SJCRH30 (cell line): ENCODE measurements around the gene ICAM3. TPM values are rescaled to one million over a fixed set of nuclear protein-coding genes. Genes with fewer than 3 reads are reported as not detected.

Experiments
- DNase-seq, 2 experiments: peaks; one replicate each; pipeline ENCODE4 v3.0.0-alpha.2; 2015 to 2020
- H3K27ac ChIP-seq: fragments of 250-450 bp; sonication (Bioruptor Pico); 2 replicates; pipeline ENCODE4 v1.5.1; 2020; ENCODE audit warnings: mild to moderate bottlenecking, moderate library complexity
- H3K27me3 ChIP-seq: fragments of 250-450 bp; sonication (Bioruptor Pico); 2 replicates; pipeline ENCODE4 v1.5.1; 2020; ENCODE audit warnings: mild to moderate bottlenecking, moderate library complexity
- H3K36me3 ChIP-seq: fragments of 250-450 bp; sonication (Bioruptor Pico); 2 replicates; pipeline ENCODE4 v1.5.1; 2020; ENCODE audit warnings: mild to moderate bottlenecking, moderate library complexity
- H3K4me1 ChIP-seq: fragments of 250-450 bp; sonication (Bioruptor Pico); 2 replicates; pipeline ENCODE4 v1.5.1; 2020; ENCODE audit warnings: mild to moderate bottlenecking, moderate library complexity
- H3K4me3 ChIP-seq: fragments of 250-450 bp; sonication (Bioruptor Pico); 2 replicates; pipeline ENCODE4 v1.5.1; 2020; ENCODE audit warnings: mild to moderate bottlenecking, moderate library complexity
- H3K9me3 ChIP-seq: fragments of 250-450 bp; sonication (Bioruptor Pico); replicated peaks from 2 replicates; pipeline ENCODE4 v1.5.1; 2020; ENCODE audit warnings: mild to moderate bottlenecking, moderate library complexity
- total RNA-seq: library from RNA; depleted of rRNA; stranded (reverse); fragments of >200 nt; shearing (Covaris generic); gene quantifications from 2 replicates; pipeline ENCODE4 v1.2.3, GENCODE V29; 2014

Gene ICAM3
- total RNA-seq, 1 experiment from 2014 or later = 2.8 TPM

DNA sequence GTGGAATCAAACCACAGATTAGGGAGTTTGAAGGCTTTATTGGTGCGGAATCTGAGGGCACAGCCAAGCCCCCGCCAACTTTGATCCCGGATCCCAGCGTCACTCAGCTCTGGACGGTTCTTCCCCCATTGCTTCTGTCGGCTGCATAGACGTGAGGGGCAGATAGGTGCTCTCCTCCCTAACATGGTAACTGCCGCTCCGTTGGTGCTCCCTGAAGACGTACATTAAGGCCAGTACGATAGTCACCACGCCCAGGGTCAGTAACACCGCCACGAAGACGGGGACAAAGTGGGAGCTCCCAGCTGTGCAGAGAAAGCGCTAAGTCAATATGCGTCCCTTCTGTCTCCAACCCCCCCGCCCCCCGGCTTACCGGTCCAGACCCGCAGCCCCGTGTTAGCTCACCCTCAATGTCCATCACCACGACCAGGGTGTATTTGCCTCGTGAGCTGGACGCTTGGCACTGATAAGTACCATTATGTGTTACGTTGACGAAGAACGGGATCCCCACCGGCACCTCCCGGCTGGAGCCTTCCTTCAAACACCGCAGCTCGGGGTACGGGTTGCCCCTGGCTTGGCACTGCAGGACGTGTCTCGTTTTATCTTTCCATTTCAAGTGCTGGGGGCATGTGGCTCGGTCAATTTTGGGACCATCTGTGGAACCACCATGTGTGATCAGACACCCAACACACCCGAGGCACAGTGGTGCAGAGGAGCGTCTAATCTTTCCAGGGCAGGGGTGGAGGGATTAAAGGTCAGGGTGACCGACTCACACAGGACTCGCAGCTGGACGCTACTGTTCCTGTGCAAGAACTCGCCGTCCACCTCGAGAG lies 5.5 kb downstream of the ICAM3 start:
- H3K9me3 ChIP-seq = no peaks in the 10 kb centered on the region
- DNase-seq = peak in 1 of 2 experiments; percentile 11
- H3K4me3 ChIP-seq = peak overlapping the region; percentile 96
- H3K27ac ChIP-seq = peak overlapping the region; percentile 95; the same call in 1 of the 2 replicates
- no peaks in the 10 kb centered on the region for H3K4me1 ChIP-seq
- H3K36me3 ChIP-seq = peaks cover 11% of the 10 kb centered on the region
- no peaks in the 10 kb centered on the region for H3K27me3 ChIP-seq

GRCh38 chr19:10332965-10333757 lies 6.3 kb downstream of the ICAM3 start, which contains the start of gene RAVER1:
TSS of gene RAVER1 (minus strand) at chr19:10333529. CDS start at chr19:10333507, 22 bp downstream.
- no peaks in the 10 kb centered on the region for H3K27me3 ChIP-seq
- no peaks in the 10 kb centered on the region for H3K9me3 ChIP-seq
- peak; percentile 98 for DNase-seq
- H3K36me3 ChIP-seq = peaks cover 19% of the 10 kb centered on the region
- no peaks in the 10 kb centered on the region for H3K4me1 ChIP-seq
- peak within 1 kb of the TSS; percentile 96 for H3K4me3 ChIP-seq
- peak within 1 kb of the TSS; percentile 95 for H3K27ac ChIP-seq

DNA sequence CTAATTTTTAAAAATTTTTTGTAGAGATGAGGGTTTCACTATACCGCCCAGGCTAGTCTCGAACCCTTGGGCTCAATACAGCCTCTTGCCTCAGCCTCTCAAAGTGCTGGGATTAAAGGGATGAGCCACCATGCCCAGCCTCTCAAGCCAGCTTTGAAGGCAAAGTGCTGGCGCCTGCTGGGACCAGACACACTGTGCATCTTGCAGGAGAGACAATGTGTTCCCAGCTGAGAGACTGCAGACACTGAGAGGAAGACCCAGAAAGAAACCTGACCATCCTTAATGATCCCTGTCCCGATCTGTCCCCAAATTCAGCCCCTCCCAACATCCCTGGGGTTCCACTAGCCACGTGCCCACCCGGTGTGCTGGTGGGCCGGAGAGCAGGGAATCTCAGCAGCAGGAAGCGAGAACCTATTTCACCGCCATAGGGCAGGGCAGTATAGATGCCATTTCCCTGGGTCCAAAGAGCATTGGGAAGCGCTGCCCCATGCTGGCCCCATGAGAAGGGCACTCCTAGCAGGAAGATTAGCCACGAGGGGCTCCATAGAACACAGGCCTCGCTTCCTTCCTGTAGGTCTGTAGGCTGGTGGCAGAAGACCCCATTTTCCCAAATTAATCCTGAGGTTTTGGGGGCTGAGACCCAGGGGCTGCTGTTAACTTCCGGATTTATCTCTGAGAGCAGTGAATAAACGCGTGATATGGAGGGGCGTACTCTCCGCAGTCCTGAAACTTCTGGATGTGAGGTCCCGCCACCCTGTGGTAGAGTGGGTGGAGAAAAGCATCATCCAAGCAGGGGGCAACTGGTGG lies 7.1 kb downstream of the ICAM3 start:
- Histone ChIP-seq H3K4me3 (peak overlapping the region; percentile 96), H3K36me3 (peaks cover 27% of the 10 kb centered on the region), H3K27ac (peak overlapping the region; percentile 95), H3K4me1 (no peaks in the 10 kb centered on the region), H3K27me3 (no peaks in the 10 kb centered on the region), H3K9me3 (no peaks in the 10 kb centered on the region)
- no peak for DNase-seq

DNA sequence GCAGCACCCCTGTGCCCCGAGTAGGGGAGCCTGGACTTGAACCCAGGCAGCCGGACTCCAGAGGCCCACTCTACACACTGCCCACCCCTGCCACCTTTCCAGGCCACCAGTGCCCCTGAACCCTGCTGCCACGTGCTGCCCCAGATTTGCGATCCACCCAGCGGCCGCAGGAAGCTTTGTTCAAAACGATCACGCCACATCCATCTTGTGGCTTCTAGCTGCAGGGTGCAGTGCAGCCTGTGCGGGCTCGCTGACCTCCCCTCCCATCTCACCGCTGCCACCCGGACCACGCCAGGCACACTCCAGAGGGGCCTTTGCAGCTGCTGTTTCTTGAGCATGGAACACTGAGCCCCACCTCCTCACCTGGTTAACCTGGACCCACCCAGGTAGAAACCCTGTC lies 9.9 kb downstream of the ICAM3 start:
- Histone ChIP-seq H3K27me3 (no peaks in the 10 kb centered on the region), H3K9me3 (no peaks in the 10 kb centered on the region), H3K27ac (no peak overlapping the region), H3K4me3 (no peak overlapping the region), H3K4me1 (no peaks in the 10 kb centered on the region), H3K36me3 (peaks cover 46% of the 10 kb centered on the region)
- no peak for DNase-seq

GRCh38 chr19:10328558-10329429 lies 10.6 kb downstream of the ICAM3 start:
- Histone ChIP-seq H3K27me3 (no peaks in the 10 kb centered on the region), H3K9me3 (no peaks in the 10 kb centered on the region), H3K27ac (no peak overlapping the region), H3K36me3 (peaks cover 52% of the 10 kb centered on the region), H3K4me3 (no peak overlapping the region), H3K4me1 (no peaks in the 10 kb centered on the region)
- no peak for DNase-seq

- Histone ChIP-seq H3K27me3 (no peaks in the 10 kb centered on the region), H3K4me1 (no peaks in the 10 kb centered on the region; the same call in 1 of the 2 replicates), H3K9me3 (no peaks in the 10 kb centered on the region), H3K27ac (no peak overlapping the region), H3K36me3 (peaks cover 59% of the 10 kb centered on the region), H3K4me3 (no peak overlapping the region)
- DNase-seq = no peak
Measured at GRCh38 chr19:10327793-10328192, 11.6 kb downstream of the ICAM3 start.

GRCh38 chr19:10325732-10326131 lies 13.7 kb downstream of the ICAM3 start:
- no peak overlapping the region for H3K27ac ChIP-seq
- no peaks in the 10 kb centered on the region for H3K27me3 ChIP-seq
- DNase-seq = no peak
- no peak overlapping the region for H3K4me3 ChIP-seq
- no peaks in the 10 kb centered on the region; the same call in 1 of the 2 replicates for H3K4me1 ChIP-seq
- peaks cover 76% of the 10 kb centered on the region for H3K36me3 ChIP-seq
- H3K9me3 ChIP-seq = no peaks in the 10 kb centered on the region

DNA sequence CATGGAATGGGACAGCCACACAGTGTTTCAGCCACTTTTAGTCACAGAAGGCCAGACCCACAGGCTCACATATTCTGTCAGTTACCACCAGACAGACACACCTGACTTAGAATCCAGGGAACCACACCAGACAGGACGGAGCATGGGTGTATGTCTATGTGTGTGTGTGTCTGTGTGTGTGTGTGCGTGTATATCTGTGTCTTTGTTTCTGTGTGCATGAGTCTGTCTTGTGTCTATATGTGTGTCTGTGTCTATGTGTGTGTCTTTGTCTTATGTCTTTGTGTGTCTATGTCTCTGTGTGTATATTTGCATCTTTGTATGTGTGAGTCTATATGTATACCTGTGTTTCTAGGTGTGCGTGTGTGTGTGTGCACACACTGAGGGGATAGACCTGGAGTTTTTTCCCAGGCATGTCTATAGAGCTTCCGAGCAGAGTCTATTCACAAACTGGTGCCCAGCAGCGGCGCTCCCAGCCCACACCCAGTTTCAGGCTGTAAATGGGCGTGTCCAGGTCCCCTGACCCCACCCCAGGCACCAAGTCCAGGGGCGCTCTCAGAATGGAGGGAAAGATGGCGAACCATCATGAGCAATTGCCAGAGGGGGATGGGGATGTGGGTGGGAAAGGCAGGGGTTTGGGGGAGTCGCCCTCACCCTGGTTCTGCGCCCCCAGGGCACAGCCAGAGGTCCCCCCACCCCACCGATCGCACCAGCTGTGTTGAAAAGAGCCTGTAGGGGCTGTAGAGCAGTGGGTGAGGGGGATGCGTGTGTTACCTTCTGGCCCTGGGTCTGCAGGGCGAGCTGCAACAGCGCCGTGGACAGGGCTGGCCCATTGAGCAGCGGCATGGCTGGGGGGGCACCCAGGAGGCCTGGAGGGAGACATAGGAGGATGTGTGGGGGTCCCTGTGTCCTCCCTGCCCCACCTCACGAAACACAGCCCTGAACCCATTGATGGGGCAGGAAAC lies 17.3 kb downstream of the ICAM3 start:
- H3K36me3 ChIP-seq = peaks cover 64% of the 10 kb centered on the region

GRCh38 chr19:10321417-10321797 lies 18.0 kb downstream of the ICAM3 start:
- H3K4me3 ChIP-seq = no peak overlapping the region
- no peaks in the 10 kb centered on the region for H3K9me3 ChIP-seq
- peaks cover 59% of the 10 kb centered on the region for H3K36me3 ChIP-seq
- H3K27me3 ChIP-seq = no peaks in the 10 kb centered on the region
- H3K4me1 ChIP-seq = no peaks in the 10 kb centered on the region; the same call in 1 of the 2 replicates
- no peak overlapping the region for H3K27ac ChIP-seq
- no peak for DNase-seq

More for the DNA sequence above, 17.3 kb downstream of the ICAM3 start:
- DNase-seq = no peak
- Histone ChIP-seq H3K27ac (peak overlapping the region; percentile 20; the same call in 1 of the 2 replicates), H3K9me3 (no peaks in the 10 kb centered on the region), H3K27me3 (no peaks in the 10 kb centered on the region), H3K4me3 (no peak overlapping the region), H3K4me1 (no peaks in the 10 kb centered on the region; the same call in 1 of the 2 replicates)

- no peak overlapping the region for H3K27ac ChIP-seq
- peaks cover 55% of the 10 kb centered on the region for H3K36me3 ChIP-seq
- H3K27me3 ChIP-seq = no peaks in the 10 kb centered on the region
- H3K4me3 ChIP-seq = no peak overlapping the region
- no peaks in the 10 kb centered on the region; the same call in 1 of the 2 replicates for H3K4me1 ChIP-seq
- H3K9me3 ChIP-seq = no peaks in the 10 kb centered on the region
- DNase-seq = no peak
Measured at GRCh38 chr19:10320602-10321416, 18.6 kb downstream of the ICAM3 start.

DNA sequence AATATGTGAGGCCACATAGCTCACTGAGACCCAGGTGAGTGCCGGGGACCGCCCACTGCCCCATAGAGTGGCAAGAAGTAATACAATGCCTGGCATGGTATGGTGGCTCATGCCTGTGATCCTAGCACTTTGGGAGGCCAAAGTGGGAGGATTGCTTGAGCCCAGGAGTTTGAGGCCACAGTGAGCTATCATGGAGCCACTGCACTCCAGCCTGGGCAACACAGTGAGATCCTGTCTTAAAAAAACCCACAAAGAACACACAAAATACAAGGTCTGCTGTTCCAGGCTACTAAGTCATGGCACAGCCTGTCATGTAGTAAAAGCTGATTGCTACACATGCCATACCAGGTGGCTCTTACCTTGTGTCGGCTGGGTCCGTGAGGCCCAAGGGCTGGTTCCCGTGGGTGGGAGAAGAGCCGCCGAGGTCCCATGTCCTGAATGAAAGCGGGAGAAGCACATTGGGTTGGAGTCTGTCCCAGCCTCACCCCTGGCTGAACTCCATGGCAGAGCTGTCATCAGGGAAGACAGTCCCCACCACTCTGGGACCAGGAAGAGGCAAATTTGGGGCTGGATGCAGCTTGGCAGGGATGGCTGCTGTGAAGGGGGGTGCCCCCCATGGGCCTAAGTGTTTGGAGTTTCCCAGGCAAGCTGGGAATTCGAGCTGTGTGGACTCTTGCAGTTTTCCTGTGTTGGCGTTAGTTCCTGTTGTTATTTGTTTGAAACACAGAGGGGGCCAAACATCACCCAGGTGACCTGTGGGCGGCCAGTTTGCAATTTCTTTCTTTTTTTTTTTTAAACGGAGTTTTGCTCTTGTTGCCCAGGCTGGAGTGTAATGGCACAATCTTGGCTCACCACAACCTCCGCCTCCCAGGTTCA lies 20.4 kb downstream of the ICAM3 start:
- Histone ChIP-seq H3K36me3 (peaks cover 42% of the 10 kb centered on the region), H3K27ac (no peak overlapping the region), H3K4me3 (no peak overlapping the region), H3K27me3 (no peaks in the 10 kb centered on the region), H3K9me3 (no peaks in the 10 kb centered on the region), H3K4me1 (peaks cover 4% of the 10 kb centered on the region; the same call in 1 of the 2 replicates)
- DNase-seq = no peak
